Tibial artery (tissue), 4 donors: ENCODE results near the gene AP1B1.

Source experiments
- DNase-seq, 2 donors: peaks; one replicate each; pipeline ENCODE4 v3.0.0-alpha.2; 2019
- H3K27ac ChIP-seq, 2 donors: fragments of 200-600 bp; sonication (generic) in 1 of 2; 1 replicate in 1 of 2; 2 replicates in 1 of 2; pipeline ENCODE4 v1.5.1; 2018 to 2019; ENCODE audit warnings: mild to moderate bottlenecking in 1 of 2
- H3K27me3 ChIP-seq, 2 donors: fragments of 200-600 bp; sonication (generic) in 1 of 2; one replicate each; pipeline versions ENCODE4 v1.5.1 to v1.6.0; 2016 to 2019
- H3K36me3 ChIP-seq, 3 donors: fragments of 200-600 bp; sonication (generic) in 2 of 3; one replicate each; pipeline ENCODE4 v1.5.1; 2016 to 2019; ENCODE audit warnings: mild to moderate bottlenecking in 2 of 3
- H3K4me1 ChIP-seq, 4 donors: fragments of 200-600 bp; sonication (generic) in 2 of 4; 1 replicate in 3 of 4; 2 replicates in 1 of 4; pipeline ENCODE4 v1.5.1; 2016 to 2019
- H3K4me3 ChIP-seq, 2 donors: fragments of 200-600 bp; sonication (generic) in 1 of 2; 1 replicate in 1 of 2; 2 replicates in 1 of 2; pipeline ENCODE4 v1.5.1; 2018 to 2019; ENCODE audit warnings: mild to moderate bottlenecking in 2 of 2
- H3K9me3 ChIP-seq, 3 donors: fragments of 200-600 bp; sonication (generic) in 1 of 3; one replicate each; pipeline ENCODE4 v1.5.1; 2016 to 2019
- CTCF ChIP-seq, 2 experiments: fragments of 200-600 bp in 1 of 2; fragments of 450-650 bp in 1 of 2; IDR thresholded peaks; one replicate each; pipeline ENCODE4 v1.5.1; 2017 to 2019; ENCODE audit warnings: antibody characterized with exemption in 2 of 2, mild to moderate bottlenecking in 1 of 2, moderate library complexity in 1 of 2
- intact Hi-C: fragments of 100-400 bp; cut with DNase I; formaldehyde crosslinking; loops from one replicate; pipeline ENCODE4 v1.15.0; 2023; ENCODE audit warnings: low total_unique reads

AP1B1 gene

DNA sequence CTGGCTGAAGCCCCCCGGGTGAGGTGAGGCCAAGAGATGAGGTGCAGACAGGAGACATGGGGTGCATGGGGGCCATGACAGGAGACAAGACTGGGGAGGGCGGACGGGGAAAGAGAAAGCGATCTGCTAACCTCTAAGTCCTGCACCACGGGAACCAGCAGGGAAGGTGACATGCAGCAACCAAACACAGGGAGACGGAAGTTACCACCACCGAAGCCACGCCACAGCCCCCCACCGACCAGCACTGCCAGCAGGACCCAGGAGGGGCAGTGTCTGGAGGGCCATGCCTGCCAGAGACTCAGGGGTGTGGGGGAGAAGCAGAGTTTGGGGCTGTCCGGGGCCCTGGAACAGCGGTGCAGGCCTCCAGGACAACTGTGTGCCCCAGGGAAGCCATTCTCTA, 58.8 kb downstream of the AP1B1 start:
- Histone ChIP-seq H3K4me1 (peaks cover 0 to 4% (median 0%) of the 10 kb centered on the region in 4 donors), H3K27ac (no peak overlapping the region), H3K9me3 (no peaks in the 10 kb centered on the region), H3K27me3 (no peaks in the 10 kb centered on the region), H3K36me3 (peaks cover 18 to 82% (median 69%) of the 10 kb centered on the region in 3 donors), H3K4me3 (no peak overlapping the region)
- no peak for TF ChIP-seq CTCF (IDR thresholded peaks at IDR 0.05)
- intact Hi-C loops = no loop called here
- no peak for DNase-seq

DNA sequence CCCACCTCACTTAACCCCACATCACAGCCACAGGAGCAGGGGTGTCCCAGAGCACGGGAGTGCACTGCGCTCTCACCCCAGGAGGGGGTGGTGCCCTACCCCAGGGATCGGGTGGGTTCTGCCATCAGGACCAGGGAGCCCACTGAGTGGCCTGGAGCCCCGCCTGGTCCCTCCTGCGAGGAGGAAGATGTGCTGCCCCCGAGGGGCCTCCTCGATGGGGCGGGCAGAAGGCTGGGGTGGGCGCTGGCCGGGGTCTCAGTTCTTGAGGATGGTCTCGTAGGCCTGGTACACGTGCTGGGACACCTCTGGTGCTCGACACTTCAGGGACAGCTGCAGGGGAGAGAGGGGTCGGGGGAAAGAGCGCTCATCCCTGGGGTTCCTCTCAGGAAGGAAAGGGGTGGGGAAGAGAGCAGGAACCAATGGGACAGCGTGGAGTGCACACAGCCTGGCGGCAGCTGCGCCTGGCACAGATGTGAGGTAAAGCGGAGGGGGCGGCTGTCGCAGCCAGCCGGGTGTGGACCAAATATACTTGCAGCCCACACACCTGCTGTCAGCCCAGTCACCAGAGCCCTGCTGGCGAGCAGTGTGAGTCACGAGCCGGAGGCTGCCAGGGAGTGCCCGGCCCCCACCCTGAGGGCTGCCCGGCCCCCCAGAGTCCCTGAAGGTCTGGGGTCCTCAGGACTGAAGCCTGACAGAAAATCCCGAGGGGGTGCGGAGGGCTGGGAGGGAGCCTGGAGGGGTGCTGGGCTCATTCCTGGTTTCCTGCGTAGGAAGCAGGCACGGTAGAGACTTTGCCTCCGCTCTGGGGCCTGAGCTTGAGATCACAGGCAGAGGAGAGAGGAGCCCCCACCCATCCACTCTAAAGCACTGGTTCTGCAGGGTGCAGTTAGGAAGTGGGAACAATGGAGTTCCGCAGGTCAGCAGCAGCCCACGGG, 59.5 kb downstream of the AP1B1 start:
- intact Hi-C loops = no loop called here
- Histone ChIP-seq H3K27ac (no peak overlapping the region), H3K9me3 (no peaks in the 10 kb centered on the region), H3K36me3 (peaks cover 18 to 74% (median 62%) of the 10 kb centered on the region in 3 donors), H3K4me3 (no peak overlapping the region), H3K27me3 (no peaks in the 10 kb centered on the region), H3K4me1 (peaks cover 0 to 4% (median 0%) of the 10 kb centered on the region in 4 donors)
- DNase-seq = no peak
- TF ChIP-seq CTCF (IDR thresholded peaks at IDR 0.05) = no peak

DNA sequence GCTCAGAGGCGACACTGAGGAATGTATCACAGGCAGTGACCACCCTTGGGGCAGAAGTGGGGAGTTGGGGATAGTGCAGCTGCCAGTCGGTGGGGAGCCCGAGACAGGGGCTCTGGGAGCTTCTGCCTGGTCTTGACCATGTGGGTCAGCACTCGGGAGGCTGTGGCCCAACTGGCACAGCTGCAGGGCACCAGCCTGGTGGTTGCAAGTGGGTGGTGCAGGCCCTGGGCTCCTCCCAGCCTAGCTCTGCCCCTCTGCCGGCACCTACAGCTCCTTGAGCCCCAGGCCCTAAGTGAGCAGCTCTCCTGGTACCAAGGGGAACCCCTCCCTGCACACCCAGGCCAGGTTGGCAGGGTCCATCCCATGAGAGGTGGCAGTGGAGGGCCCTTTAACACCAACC, 60.3 kb downstream of the AP1B1 start:
- Histone ChIP-seq H3K9me3 (no peaks in the 10 kb centered on the region), H3K36me3 (peaks cover 18 to 67% (median 56%) of the 10 kb centered on the region in 3 donors), H3K4me3 (no peak overlapping the region), H3K27ac (no peak overlapping the region), H3K4me1 (peaks cover 0 to 4% (median 0%) of the 10 kb centered on the region in 4 donors), H3K27me3 (no peaks in the 10 kb centered on the region)
- no peak for TF ChIP-seq CTCF (IDR thresholded peaks at IDR 0.05)
- intact Hi-C loops = no loop called here
- no peak for DNase-seq

DNA sequence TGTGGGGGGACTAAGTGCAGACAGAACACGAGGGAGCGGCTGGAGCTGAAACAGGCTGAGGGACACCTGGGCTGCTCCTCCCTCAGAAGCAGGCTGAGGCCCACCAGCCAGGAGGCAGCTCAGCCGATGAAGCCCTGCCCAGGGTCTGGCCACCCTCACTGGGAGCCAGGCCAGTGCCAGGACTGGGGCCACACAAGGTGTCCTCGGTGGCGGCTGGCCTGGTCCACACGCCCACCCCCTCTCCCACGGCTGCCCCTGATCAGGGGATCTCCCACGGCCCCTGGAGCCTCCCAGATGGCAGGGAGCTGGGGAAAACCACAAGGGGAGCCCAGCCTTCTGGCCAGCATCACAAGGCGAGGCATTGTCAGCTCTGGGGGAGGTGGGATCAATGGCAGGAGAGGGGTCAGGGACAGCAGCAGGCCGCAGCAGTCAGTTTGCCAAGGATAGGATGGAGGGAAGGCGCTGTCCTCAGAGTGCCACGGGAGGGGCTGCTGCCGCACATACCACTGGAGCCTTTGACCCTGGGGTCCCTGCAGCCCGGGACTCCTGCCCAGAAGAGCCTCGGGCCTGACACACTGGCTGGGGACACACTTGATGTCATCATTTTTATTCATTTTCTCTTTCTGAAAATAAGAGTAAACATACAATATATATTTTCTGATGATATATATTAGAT, 61.1 kb downstream of the AP1B1 start:
- no peak overlapping the region for H3K4me3 ChIP-seq
- no peaks in the 10 kb centered on the region for H3K9me3 ChIP-seq

GRCh38 chr22:29326481-29326880, 61.9 kb downstream of the AP1B1 start:
- H3K27ac ChIP-seq = no peak overlapping the region
- no peak for DNase-seq
- peaks cover 18 to 55% (median 50%) of the 10 kb centered on the region in 3 donors for H3K36me3 ChIP-seq

More for the DNA sequence above, 61.1 kb downstream of the AP1B1 start:
- intact Hi-C loops = no loop called here
- Histone ChIP-seq H3K4me1 (peaks cover 0 to 4% (median 0%) of the 10 kb centered on the region in 4 donors), H3K27ac (no peak overlapping the region), H3K36me3 (peaks cover 18 to 58% (median 53%) of the 10 kb centered on the region in 3 donors), H3K27me3 (no peaks in the 10 kb centered on the region)
- TF ChIP-seq CTCF (IDR thresholded peaks at IDR 0.05) = no peak
- DNase-seq = no peak

More at GRCh38 chr22:29326481-29326880, 61.9 kb downstream of the AP1B1 start:
- intact Hi-C loops = no loop called here
- no peak overlapping the region for H3K4me3 ChIP-seq
- no peaks in the 10 kb centered on the region for H3K27me3 ChIP-seq
- TF ChIP-seq CTCF (IDR thresholded peaks at IDR 0.05) = no peak
- H3K4me1 ChIP-seq = peaks cover 0 to 4% (median 0%) of the 10 kb centered on the region in 4 donors
- no peaks in the 10 kb centered on the region for H3K9me3 ChIP-seq
